Smooth muscle cell of the coronary artery (primary cell): ENCODE results near the gene PMIS2. TPM values are rescaled to one million over a fixed set of nuclear protein-coding genes. Genes with fewer than 3 reads are reported as not detected.

ENCODE experiments used
- total RNA-seq: library from RNA; depleted of rRNA; stranded (reverse); fragments of >200 nt; gene quantifications from 2 replicates; pipeline ENCODE4 v1.2.3, GENCODE V29; 2014; ENCODE audit warnings: low replicate concordance

Gene PMIS2
- total RNA-seq: not detected in 2 replicates

DNA sequence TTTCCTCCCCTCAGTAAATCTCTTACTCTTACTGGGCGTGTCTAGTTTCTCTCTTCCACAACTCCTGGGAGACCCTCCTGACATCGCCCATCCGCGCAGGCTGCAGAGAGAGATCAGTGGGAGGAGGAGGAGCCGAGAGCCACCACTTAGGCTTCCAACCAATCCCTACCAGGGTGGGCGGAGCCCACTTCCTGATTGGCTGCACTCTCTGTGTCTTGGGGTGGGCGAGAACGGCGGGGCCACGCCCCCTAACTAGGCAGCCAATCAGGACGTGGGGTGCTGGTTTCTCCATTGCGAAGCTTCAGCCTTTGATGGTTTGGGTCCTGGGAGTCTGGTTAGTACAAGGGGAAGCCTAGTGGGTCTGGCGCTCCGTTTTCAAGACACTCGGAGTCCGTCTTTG, at the start of gene PMIS2:
TSS of gene PMIS2 (plus strand) at position 326 of the 400 bp plus-strand sequence. CDS start 87 bp downstream, outside the sequence.

DNA sequence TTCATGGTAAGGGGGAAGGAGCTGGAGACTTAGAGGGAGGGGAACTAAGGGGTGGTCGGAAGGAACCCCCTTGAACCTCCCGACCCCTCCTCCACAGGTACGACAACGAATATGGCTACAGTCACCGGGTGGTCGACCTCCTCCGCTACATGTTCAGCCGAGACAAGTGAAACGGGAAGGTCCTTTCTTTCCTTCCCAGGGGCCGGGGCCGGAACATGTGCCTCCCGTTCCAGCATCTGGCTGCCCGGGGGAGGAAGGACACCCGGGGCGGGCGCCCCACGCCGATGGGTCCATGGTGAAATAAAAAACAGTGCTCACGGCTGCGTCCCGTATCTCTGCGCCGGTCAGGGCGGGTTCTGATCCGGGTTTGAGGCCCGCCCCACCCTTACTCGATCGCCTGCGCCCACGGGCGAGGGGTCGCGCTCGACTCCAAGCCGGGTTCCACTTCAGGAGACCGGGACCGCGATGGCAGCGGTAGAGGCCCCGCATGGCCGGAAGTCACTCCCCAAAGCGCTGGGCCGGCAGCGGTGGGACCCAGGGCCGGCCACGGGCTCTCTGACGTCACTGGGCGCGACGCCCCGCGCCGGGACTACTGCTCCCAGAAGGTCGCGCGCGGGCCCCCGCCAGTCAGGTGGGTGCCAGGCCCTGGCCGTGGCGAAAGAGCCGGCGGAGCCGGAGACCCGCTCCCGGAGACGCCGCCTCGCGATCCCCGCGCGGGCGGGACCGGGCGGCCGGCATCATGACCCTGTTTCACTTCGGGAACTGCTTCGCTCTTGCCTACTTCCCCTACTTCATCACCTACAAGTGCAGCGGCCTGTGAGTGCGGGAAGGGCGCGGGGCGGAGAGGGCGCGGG, 40.7 kb upstream of the PMIS2 start, which contains the start of gene TMEM147:
TSS of gene TMEM147 (plus strand) at position 626 of the 854 bp plus-strand sequence. CDS start at position 740, 114 bp downstream.

DNA sequence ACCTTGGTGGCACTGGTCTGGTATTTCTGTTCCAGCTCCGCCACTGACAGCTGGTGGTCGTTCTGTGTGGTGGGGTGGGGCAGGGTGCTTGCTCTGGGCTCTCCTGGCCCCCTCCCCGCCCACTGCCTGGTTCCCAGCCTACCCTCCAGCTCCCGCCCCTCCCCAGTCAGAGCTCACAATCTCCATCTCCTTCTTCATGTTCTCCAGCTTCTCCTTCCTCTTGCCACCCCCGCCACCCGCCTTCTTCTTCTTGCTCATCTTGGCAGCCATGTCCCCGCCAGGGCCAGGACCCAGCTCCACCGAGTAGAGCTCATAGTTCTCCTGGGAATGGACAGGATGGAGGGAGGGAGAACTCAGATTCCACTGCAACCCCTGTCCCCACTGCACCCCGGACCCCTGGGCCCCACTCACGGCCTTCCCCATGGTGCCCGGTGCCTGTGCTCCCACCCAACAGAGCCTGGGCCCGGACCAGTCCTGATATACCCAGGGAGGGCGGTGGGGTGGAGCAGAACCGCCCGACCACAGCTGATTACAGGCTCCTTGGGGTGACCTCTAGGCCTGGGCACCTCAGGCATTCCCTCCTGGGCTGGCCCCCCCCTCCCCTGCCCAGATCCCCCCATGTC, 22.7 kb upstream of the PMIS2 start, which contains the start of gene ATP4A:
TSS of gene ATP4A (minus strand) at position 452 of the 623 bp plus-strand sequence. CDS start at position 423, 29 bp downstream.

DNA sequence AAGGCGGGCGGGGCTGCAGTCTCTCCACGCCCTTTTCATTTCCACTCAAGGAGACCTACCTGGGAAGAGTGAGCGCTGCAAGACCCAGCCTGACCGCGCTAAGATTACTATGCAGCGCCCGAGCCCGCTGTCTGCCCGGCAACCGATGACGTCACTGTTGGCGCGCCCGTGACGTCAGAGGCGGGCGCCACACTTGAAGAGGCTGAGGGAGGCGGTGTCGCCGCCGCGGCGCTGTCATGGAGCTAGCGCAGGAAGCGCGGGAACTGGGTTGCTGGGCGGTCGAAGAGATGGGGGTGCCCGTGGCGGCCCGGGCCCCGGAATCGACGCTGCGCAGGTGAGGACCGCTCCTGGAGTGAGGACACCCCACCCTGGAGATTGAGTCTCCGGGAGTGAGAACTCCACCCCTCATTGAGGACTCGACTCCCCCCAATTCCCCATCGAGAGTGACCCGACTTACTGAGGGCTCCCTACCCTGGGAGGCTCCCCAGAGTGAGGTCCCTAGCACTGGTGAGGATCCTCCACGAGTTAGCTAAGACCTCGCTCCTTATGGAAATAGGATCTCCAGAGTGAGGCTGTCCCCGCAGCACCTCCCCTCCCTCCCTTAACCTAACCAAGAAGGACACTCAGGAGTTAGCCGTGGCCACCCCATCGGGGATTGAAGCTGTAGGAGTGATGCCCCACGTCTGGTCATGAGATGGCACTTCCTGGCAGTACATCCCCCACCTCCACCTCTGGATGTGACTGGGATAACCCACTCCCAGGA, 26.8 kb downstream of the PMIS2 start, which contains the start of gene HAUS5:
TSS of gene HAUS5 (plus strand) at position 177 of the 763 bp plus-strand sequence. CDS start at position 237, 60 bp downstream.

DNA sequence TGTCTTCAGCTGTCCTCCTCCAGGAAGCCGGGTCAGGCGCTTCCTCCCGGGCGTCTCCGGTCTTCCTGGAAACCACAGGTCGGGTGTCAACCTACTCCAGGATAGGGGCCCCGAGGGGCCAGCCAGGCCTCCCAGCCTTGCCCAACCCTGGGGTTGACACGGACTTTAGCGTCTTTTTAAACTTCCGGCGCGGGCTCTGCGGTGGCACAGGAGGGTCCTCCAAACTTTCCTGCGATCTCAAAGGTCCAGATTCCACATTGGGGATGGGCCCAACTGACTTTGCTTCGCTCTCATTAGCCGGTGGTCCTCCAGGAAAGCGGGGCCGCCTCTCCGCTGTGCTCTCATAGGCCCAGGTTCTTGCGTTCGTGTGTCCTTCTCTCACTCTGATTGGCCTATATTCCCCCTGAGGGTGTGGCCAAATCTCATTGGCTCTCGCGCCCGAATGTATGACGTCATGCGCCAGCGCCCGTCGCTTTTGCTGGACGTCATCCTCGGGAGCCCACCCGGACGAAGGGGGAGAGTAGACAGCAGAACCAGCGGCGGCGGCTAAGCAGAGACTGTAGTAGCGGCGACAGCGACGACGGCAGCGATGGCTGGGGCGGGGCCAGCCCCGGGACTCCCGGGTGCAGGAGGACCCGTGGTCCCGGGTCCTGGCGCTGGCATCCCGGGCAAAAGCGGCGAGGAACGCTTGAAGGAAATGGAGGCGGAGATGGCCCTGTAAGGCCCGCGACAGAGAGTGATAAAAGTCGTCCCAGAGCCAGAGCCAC, 42.8 kb downstream of the PMIS2 start, which contains the start of gene RBM42:
TSS of gene RBM42 (plus strand) at position 472 of the 767 bp plus-strand sequence. CDS start at position 590, 118 bp downstream.

Other genes with a start within 250 kb of the PMIS2 start
- gene FFAR1, start 238.3 kb upstream of the PMIS2 start, total RNA-seq: not detected in 2 replicates
- not detected in 2 replicates for gene FFAR3, start 227.7 kb upstream of the PMIS2 start, total RNA-seq
- not detected in 2 replicates for gene GPR42, start 215.1 kb upstream of the PMIS2 start, total RNA-seq
- not detected in 2 replicates for gene FFAR2, start 137.9 kb upstream of the PMIS2 start, total RNA-seq
- not detected in 2 replicates for gene KRTDAP, start 95.7 kb upstream of the PMIS2 start, total RNA-seq
- 0.38 and 49.4 TPM in 2 replicates for gene DMKN, start 72.5 kb upstream of the PMIS2 start, total RNA-seq
- gene SBSN, start 57.9 kb upstream of the PMIS2 start, total RNA-seq: 0.23 and 235 TPM in 2 replicates
- gene GAPDHS, start 52.7 kb upstream of the PMIS2 start, total RNA-seq: not detected in 2 replicates
- 81.6 and 151 TPM in 2 replicates for gene TMEM147, start 40.5 kb upstream of the PMIS2 start, total RNA-seq
- gene ATP4A, start 22.5 kb upstream of the PMIS2 start, total RNA-seq: not detected in 2 replicates
- gene HAUS5, start 26.6 kb downstream of the PMIS2 start, total RNA-seq: 1.9 and 6.3 TPM in 2 replicates
- gene RBM42, start 42.9 kb downstream of the PMIS2 start, total RNA-seq: 20.2 and 35.9 TPM in 2 replicates
- gene ETV2, start 55.6 kb downstream of the PMIS2 start, total RNA-seq: 0.23 and 0.47 TPM in 2 replicates
- gene COX6B1, start 62.1 kb downstream of the PMIS2 start, total RNA-seq: 541 and 559 TPM in 2 replicates
- gene UPK1A, start 80.3 kb downstream of the PMIS2 start, total RNA-seq: 0.08 TPM in 1 of 2 replicates, not detected in the other
- not detected in 2 replicates for gene ZBTB32, start 118.4 kb downstream of the PMIS2 start, total RNA-seq
- gene KMT2B, start 131.8 kb downstream of the PMIS2 start, total RNA-seq: 3.3 and 4.0 TPM in 2 replicates
- gene IGFLR1, start 156.3 kb downstream of the PMIS2 start, total RNA-seq: 0.60 and 2.1 TPM in 2 replicates
- gene U2AF1L4, start 159.2 kb downstream of the PMIS2 start, total RNA-seq: 4.9 and 6.1 TPM in 2 replicates
- gene PSENEN, start 159.5 kb downstream of the PMIS2 start, total RNA-seq: 2.9 and 17.7 TPM in 2 replicates
- 4.4 and 13.0 TPM in 2 replicates for gene LIN37, start 162.4 kb downstream of the PMIS2 start, total RNA-seq
- 12.2 and 44.7 TPM in 2 replicates for gene HSPB6, start 170.9 kb downstream of the PMIS2 start, total RNA-seq
- gene PROSER3, start 172.0 kb downstream of the PMIS2 start, total RNA-seq: 0.47 and 3.0 TPM in 2 replicates
- gene ARHGAP33, start 189.4 kb downstream of the PMIS2 start, total RNA-seq: 1.7 and 2.2 TPM in 2 replicates
- gene PRODH2, start 226.7 kb downstream of the PMIS2 start, total RNA-seq: not detected in 2 replicates